Activated CD4-positive, alpha-beta T cell treated with anti-CD3 and anti-CD28 coated beads, Interleukin-2, amount 50 U/mL, for 48 hours (primary cell): ENCODE data around the gene VEPH1.
"Not testable (repeated sequence)": the region's sequence is repeated elsewhere in the genome, so short reads cannot be mapped to it uniquely, and the experiment has no call there.

Source experiments
- DNase-seq, 2 experiments: peaks; one replicate each; pipeline ENCODE4 v3.0.0-alpha.2; 2020

The VEPH1 gene

DNA sequence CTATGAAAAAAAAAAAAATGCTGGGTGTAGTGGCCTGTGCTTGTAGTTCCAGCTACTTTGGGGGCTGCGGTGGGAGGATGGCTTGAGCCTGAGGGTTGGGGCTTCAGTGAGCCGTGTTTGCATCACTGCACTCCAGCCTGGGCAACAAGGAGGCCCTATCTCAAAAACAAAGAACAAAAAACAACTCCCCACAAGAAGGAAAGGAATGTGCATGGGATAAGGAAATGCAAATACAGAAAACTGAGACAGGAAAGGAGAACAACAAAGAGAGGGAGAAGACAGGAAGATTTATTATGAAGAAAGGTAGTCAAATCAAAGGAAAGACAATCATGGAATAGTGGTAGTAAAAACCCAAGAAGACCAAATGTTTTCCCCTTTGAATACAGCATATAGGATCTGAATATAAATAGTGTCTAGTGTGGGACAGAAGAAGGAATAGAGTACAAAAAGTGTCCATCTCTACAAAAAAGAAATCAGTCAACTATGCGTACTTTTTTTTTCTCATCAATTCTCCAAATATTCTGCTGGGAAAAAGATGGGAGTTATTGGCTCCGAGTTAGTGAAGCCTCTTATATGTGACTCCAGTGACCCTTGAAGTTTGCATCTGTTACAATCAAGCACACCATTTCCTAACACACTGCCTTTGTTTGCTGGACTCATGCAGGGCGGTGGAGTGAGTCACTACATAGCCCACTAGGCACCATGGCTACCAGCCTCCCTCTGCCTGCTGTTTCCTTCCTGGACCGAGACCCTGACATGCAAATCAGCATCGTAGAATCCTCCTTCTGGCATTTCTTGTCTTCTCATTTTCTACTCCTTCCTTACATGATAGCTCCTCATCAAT is 167.8 kb downstream of the VEPH1 start:
- DNase-seq = no peak

DNA sequence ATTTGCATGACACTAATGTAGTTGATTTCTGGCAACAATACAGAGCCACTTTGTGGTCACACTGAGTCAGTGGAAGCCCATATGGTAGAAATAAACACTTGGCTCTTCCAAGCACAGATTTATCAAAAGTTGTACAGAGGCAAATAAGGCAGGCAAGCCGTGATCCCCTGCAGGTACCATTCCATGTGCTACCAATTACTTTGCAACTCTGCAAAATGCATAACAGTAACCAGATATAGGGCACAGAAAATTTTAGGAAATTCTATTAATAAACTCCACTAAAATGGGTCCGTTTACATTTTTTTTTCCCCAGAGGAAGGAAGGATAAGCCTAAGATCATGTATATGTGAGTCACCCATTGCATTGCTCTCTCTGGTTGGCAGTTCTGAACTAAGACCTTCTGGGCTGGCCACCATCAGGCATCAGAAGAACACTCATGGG is 169.6 kb downstream of the VEPH1 start:
- DNase-seq = no peak

DNA sequence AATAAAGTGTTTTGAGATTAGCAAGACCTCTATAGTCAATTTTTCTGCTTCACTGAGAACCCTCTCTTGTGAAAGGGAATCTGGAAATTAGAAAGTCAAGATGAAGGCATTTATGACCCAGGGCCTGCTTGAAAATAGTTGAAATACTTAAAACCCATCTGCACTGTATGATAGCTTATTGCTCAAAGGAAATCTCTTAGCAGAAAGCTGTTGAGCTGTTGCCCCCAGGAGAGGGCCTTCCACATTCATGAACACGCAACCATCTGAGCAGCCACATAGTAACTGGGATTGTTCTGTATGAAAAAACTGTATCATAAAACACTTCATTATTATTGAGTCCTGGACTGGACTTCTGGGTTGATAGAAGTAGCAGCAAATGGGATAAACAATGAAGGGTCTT is 173.0 kb downstream of the VEPH1 start:
- DNase-seq = no peak

DNA sequence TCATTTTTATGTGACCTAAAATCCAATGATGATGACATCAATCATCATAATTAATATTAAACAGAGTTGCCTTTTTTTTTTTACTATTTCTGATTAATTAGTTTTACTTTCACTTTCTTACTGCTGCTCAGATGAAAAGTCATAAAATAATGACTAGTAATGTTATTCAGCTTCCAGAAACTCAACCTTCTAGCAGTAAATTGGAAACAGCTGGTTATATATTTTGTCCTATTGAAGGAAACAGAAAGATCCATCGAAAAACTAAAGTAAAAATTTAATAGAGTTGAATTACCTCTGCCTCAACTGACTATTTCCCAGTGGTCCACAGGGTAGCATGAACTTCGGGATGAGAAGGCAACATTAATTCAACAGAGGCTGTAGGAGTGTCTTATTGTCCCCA is 173.7 kb downstream of the VEPH1 start:
- DNase-seq = no peak

DNA sequence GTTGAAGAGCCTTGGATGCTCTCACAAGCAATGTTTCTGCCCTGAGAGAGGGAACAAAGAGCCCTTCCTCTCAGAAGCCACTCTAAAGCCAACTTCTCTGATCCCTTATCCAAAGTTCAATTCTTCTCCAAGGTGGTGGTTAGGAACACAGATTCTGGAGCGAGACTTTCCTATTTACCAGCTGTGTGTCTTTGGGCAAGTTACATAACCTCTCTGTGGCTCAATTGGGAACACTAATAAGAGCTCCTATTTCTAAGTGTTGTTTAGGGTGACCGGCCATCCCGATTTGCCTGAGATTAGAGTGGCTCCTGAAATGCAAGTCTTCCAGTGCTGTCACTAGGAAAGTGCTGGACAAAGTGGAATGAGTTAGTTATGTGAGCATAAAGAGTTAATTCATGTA is 175.4 kb downstream of the VEPH1 start:
- no peak for DNase-seq

DNA sequence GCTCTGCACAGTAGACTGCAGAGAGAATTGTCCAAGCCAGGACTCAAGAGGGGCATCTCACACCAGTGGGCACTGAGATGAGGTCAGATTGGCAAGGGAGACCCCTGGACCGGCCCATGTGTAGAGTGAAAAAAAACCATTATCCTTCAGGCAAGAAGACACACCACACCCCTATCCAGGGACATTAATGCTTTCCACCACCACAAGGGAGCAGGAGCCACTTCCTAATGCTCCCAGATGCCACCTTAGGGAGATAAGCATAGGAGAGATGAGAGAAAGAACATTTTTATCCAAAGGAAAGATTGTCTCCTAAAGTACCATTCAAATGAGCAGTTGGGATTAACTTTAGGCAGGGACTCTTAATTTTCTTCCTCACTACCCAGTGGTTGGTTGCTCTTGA is 176.2 kb downstream of the VEPH1 start:
- no peak for DNase-seq

DNA sequence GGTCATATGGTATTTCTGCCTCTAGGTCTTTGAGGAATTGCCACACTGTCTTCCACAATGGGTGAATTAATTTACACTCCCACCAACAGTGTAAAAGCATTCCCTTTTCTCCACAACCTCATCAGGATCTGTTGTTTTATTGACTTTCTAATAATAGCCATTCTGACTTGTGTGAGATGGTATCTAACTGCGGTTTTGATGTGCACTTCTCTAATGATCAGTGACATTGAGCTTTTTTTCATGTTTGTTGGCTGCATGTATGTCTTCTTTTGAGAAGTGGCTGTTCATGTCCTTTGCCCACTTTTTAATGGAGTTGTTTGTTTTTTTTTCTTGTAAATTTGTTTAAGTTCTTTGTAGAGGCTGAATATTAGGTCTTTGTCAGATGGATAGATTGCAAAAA is 178.3 kb downstream of the VEPH1 start:
- DNase-seq = not testable (repeated sequence)

DNA sequence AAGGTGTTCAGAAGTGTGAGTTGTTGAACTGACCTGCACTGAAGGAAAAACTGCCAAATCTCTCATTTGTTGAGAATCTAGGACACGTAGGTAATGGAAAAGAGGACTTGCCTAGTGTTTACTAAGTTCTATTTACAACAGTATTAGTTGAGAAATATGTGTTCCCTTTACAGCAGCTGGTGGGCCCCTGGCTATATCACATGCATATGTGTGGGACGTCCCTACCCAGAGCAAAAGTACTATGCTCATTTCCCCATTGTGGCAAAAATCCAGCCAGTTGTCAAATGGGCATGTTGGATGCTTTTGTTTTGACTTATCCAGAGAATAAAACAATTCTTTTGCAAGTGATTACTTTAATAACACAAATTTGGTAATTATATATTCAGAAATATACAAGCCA is 179.9 kb downstream of the VEPH1 start:
- DNase-seq = no peak

DNA sequence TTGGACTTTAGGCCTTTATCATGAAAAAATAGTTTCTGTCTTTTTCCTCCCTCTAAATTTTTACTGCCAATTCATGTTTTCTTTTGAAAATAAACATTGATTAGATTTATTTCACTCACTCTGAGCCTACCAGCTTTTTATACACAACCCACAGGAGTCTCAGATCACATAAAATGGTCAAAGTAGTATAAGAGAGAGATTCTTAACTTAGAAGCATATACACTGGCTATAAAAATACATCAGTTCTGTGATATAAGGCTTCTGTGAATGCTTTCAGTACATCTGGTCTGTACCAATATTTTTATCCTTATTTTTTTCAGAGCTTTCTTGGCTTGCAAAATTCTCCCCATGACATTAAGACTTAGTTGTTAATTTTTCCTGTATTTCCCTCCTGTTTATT is 183.5 kb downstream of the VEPH1 start:
- DNase-seq = no peak

DNA sequence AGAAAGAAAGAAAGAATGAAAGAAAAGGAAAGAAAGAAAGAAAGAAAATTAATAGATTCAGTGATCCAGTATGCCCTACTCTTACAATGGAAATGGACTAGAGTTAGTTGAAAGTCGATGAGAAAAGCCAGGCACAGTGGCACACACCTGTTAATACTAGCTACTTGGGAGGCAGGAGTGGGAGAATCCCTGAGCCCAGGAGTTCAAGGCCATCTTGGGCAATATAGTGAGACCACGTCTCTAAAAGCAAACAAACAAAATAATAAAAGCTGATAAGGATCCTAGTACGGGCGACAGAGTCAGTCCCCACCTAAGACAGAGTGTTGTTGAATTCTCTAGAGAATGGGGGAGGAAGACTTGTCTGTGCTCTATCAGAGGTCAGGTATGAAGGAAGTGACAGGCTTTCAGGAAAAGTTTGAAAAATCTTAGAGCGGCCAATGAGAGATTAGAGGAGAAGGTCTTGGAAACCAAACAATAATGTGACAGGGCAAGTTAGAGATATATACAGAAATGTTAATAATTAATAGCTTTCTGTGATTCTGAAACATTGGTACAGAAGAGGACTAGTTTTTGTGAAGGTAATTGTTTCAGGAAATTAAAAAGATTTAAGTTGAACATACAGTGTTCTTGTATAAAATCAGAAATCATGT is 184.5 kb downstream of the VEPH1 start:
- no peak for DNase-seq

DNA sequence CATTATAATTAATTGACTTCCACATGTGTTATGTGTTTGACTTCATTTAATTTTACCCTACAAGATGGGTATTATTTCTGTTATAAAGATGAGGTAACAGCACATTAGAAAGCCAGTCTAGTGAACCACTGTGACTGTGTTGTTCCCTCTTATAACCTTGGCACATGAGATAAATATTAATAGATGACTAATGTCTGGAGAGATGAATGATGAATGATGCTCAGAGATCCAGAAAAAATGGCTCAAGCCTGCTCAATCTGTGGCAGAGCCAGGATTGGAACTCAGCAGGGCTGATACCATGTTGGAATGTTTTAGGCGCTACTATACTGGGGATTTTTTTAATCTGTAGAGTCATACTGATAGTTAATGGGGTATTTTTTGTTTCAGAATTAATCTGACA is 185.3 kb downstream of the VEPH1 start:
- DNase-seq = no peak

DNA sequence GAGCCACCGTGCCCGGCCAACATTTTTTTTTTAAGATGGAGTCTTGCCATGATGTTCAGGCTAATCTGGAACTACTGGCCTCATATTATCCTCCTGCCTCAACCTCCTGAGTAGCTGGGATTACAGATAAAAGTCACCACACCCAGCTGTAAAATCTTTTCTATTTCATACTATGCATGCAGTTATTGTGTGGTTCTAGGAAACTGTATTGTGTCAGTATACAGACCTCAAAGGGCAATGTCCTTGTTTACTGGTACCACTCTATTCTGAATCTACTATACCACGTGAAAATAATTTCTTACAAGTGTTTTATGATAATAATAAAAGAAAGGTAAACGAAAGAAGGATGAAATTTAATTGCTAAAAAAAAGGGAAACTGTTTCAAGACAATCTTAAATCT is 190.0 kb downstream of the VEPH1 start:
- DNase-seq = no peak

DNA sequence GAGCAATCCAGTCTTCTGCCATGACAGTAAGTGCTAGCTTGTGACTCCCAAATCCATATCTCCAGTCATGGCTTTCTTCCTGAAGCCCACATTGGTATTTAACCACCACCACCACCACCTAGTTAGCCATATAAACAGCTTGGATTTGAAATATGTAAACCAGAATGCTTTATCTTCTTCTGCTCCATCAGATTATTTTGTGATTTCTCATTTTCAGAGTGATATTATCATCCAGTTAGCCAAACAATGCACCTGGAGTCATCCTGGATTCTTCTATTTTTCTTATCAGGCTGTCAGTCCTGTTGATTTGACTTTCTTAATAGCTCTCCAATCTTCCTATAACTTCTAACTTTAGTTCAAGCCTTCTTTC is 190.9 kb downstream of the VEPH1 start:
- DNase-seq = no peak

DNA sequence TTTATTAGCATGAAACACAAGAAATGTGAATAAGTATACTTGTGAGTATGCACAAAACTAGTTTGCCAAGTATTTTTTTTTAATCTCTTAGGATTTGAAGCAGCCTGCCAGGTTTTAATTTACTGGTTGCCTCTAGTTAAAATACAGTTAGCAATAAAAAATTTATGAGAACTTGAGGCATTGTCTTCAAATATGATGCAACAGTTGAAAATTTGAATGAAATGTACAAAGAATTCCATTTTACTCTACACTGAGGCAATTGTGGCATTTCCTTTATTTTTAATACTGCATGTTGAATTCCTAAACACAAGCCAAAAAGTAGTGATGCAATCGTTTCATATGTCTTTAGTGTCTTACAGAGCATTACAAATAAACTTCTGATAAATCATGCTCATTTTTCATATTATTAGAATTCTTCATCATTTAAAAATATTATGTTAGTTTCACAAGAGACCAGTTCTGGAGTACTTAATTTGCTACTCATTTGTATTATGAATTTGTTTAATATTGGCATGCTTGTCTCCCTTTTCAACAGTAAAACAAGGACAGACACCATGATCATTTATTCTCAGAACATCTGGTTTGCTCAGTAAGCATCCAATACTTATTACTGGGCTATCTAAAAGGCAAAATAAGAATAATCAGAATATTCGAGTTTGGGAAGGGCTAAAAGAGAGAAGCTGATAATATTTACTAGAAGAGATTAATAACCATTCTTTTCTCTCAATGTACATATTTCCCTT is 191.4 kb downstream of the VEPH1 start:
- DNase-seq = no peak

DNA sequence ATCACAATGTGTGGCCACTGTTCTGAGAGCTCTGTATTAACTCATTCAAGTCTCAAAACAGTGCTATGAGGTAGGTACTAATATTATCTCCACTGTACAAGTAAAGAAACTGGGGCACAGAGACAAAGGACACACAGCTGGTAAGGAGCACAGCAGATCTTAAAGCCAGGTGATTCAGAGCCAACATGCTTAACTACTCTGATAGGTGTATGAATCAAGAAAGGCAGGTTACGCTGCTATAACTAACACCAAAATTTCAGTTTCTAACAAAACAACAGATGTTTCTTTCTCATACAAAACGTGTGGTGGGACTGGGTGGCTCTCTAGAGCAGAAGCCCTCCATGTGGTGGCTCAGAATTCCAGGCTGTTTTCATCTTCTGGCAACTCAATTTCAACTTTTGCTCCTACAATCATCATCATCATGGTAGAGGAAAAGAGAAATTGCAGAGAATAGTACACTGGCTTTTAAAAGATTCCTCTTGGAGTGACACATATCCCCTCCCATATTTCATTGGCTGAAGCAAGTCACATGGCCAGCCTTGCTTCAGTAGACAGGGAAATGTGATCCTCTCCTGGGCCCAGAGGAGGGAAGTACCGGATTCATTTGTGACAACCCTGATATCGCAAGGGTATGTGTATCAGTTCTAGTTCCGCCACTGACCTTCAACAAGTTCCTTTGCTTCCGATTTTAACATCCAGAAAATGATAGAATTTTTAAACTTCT is 192.7 kb downstream of the VEPH1 start:
- no peak for DNase-seq

DNA sequence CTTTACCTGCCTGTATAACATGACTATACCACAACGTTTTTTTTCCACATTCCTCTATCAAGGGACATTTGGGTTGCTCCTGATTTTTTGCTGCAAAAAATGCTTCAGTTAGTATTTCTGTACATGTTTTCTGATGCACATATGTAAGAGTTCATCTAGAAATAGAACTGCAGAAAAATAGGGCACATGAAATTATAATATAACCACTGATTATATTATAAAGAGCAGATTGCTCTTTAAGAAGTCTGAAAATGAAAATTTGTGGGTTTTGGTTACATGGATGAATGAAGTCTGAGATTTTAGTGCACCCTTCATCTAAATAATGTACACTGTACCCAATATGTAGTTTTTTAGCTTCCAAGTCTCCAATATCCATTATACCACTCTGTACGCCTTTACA is 196.7 kb downstream of the VEPH1 start:
- DNase-seq = no peak

DNA sequence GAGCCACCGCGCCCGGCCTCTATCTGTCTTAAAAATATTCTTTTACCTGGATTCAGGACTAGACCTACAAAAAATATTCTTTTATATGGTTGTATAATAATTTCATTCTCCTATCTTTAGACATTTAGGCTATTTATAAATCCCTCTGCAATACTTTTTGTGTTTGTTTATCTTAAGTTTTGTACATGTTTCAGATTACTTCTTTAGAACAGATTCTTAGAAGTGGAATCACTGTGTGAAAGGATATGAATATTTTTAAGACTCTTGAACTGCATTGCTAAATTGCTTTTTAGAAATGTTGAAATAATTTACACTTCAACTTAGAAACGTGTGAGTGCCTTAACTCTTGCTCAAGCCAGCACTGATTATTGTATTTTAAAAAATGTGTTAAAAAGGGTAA is 197.8 kb downstream of the VEPH1 start:
- no peak for DNase-seq

DNA sequence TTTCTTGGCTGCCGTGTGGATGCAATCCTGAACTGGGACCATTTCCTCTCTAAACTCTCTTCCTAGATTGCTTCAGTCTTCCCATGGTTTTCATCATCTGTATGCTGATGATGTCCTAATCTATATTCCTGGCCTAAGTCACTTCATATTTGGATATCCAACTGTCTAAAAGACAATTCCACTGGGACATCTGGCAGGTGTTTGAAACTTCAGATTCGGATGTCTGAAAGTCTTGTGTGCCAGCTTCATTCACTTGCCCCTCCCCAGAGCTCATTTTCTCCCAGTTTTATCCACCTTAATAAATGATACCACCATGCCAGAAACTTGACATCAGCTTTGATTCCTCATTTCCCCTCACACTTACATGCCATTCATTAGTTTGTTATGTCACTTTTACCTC is 201.5 kb downstream of the VEPH1 start:
- DNase-seq = no peak

DNA sequence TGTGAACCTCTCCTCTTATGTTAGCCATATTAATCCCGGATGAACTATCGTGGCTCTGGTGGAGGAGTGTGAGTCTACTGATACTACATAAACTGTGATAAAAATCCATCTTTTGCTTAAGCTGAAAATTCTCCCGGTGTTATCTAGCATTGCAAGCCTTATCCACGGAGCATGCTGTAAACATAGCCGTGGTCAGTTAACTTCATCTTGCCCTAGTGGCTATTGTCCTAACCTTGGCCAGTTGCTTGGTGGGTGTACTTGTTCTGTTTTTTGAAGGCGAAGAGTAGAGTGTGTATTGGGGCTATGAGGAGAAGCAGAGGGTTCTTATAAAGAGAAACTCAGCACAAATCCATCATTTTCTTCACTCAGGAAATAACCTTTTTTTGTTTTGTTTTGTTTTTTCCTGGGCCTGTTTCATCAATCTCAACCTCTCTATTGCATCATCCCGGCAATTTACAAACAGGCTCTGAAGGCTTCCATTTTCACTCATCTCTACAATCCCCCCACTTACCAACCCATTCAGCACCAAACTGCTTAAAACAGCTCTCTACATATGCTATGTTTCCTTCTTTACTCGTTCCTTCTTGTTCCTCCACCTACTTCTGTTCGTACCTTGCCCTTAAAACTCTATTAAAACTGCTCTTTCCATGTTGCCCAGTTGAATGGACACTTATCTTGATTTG is 202.1 kb downstream of the VEPH1 start:
- no peak for DNase-seq

DNA sequence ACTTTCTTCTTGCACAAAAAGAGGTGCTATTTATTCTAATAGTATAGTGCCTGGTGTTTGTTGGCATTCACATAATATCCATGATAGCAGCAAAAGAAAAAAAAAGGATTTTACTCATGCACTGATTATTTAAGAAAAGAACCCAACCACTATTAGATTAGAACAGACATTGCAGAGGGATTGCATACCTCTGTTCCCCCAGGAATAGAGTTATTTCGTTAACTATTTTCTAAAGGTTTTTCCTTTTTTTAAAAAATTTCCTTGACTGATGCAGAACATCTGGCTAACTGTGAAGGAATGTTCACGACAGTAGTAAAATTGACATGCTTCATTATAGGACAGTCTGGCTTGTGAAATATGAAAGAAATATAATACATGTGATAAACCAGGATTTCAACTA is 203.1 kb downstream of the VEPH1 start:
- no peak for DNase-seq

DNA sequence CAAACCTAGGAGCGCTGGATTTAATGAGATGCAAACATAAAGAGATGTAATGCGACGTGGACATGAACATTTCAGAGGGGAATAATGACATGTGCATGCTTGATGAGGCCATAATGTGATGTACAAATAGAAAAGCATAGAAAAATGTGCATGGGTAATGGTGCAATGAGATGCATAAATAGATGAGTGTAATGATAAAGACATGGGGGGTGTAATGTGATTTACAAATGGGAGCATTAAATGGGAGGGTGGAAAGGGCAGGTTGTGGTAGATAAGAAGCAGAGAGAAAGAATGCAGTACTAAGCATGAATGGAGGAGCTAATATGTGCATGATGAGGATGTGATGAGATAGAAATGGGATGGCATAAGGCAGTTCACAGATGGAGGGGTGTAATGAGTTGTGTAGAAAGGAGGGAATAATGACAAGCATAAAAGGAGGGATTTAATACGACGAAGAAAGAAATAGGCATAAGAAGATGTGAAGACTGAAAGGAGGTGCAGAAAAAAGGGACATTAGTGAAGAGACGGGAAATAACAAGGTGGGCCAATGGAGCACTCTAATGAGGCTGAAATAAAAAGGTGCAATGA is 205.8 kb downstream of the VEPH1 start:
- DNase-seq = no peak

DNA sequence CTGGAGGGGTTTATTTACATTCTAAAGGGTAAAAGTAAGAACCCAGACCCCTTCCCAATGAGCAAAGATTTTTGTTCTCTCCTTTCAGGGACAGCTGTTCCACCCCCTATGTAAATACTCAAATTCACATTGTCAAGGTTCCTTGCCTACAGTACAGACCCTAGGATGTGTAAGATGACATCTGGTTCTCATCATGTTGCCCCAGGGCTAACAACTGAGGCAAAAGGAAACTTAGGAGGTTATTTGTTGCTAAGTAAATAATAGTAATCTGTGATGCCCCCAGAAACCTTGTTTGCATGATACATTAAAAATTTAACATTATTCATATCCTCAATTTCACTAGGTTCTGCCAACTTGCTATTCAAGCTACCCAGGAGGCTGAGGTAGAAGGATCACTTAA is 208.3 kb downstream of the VEPH1 start:
- DNase-seq = no peak
